ENCODE results near the gene AGAP1.

Gene AGAP1

GRCh38 chr2:235612181-235612950 lies 118.5 kb downstream of the AGAP1 start:
- DNase-seq = no peak

GRCh38 chr2:235613649-235614048 lies 119.8 kb downstream of the AGAP1 start:
- no peak for DNase-seq

- DNase-seq = no peak
These were observed 120.5 kb downstream of the AGAP1 start for GRCh38 chr2:235614176-235614860.

GRCh38 chr2:235614900-235615712 lies 121.3 kb downstream of the AGAP1 start:
- no peak for DNase-seq

GRCh38 chr2:235616885-235617284 lies 123.0 kb downstream of the AGAP1 start:
- DNase-seq = no peak

- DNase-seq = no peak
These were observed 124.2 kb downstream of the AGAP1 start for GRCh38 chr2:235618039-235618438.

GRCh38 chr2:235619544-235619943 lies 125.7 kb downstream of the AGAP1 start:
- DNase-seq = no peak

GRCh38 chr2:235621736-235622135 lies 127.9 kb downstream of the AGAP1 start:
- DNase-seq = no peak

- DNase-seq = no peak
These were observed 129.3 kb downstream of the AGAP1 start for GRCh38 chr2:235623111-235623510.

- DNase-seq = no peak
These were observed 129.9 kb downstream of the AGAP1 start for GRCh38 chr2:235623752-235624151.

GRCh38 chr2:235626658-235627057 lies 132.8 kb downstream of the AGAP1 start:
- DNase-seq = no peak

GRCh38 chr2:235627682-235628081 lies 133.8 kb downstream of the AGAP1 start:
- no peak for DNase-seq

GRCh38 chr2:235630718-235631296 lies 137.0 kb downstream of the AGAP1 start:
- no peak for DNase-seq

- no peak for DNase-seq
These were observed 140.8 kb downstream of the AGAP1 start for GRCh38 chr2:235634435-235635158.

GRCh38 chr2:235636546-235636945 lies 142.7 kb downstream of the AGAP1 start:
- no peak for DNase-seq

GRCh38 chr2:235637896-235638295 lies 144.1 kb downstream of the AGAP1 start:
- DNase-seq = no peak

- DNase-seq = no peak
These were observed 144.9 kb downstream of the AGAP1 start for GRCh38 chr2:235638541-235639427.

GRCh38 chr2:235639428-235639773 lies 145.6 kb downstream of the AGAP1 start:
- DNase-seq = no peak

GRCh38 chr2:235639885-235640284 lies 146.0 kb downstream of the AGAP1 start:
- no peak for DNase-seq

GRCh38 chr2:235640377-235640776 lies 146.5 kb downstream of the AGAP1 start:
- no peak for DNase-seq

- no peak for DNase-seq
These were observed 147.3 kb downstream of the AGAP1 start for GRCh38 chr2:235640926-235641723.

Measured in DMS79 treated with DMSO at 0.1 percent for 48 hours (cell line).